ENCODE results near the gene SPATA3.
"Not testable (repeated sequence)": the region's sequence is repeated elsewhere in the genome, so short reads cannot be mapped to it uniquely, and the experiment has no call there.

Gene SPATA3

GRCh38 chr2:230968314-230968713 is 27.6 kb upstream of the SPATA3 start:
- DNase-seq: not testable (repeated sequence)

GRCh38 chr2:230968921-230969658 is 26.8 kb upstream of the SPATA3 start:
- DNase-seq: no peak

GRCh38 chr2:230969659-230970015 is 26.3 kb upstream of the SPATA3 start:
- no peak for DNase-seq

GRCh38 chr2:230972046-230972445 is 23.9 kb upstream of the SPATA3 start:
- no peak for DNase-seq

GRCh38 chr2:230974096-230974913 is 21.6 kb upstream of the SPATA3 start:
- no peak for DNase-seq

GRCh38 chr2:230975927-230976326 is 20.0 kb upstream of the SPATA3 start:
- DNase-seq: no peak

GRCh38 chr2:230976671-230977171 is 19.2 kb upstream of the SPATA3 start:
- DNase-seq: no peak

GRCh38 chr2:230980468-230980867 is 15.5 kb upstream of the SPATA3 start:
- no peak for DNase-seq

GRCh38 chr2:230981704-230982103 is 14.2 kb upstream of the SPATA3 start:
- DNase-seq: no peak

GRCh38 chr2:230982126-230982525 is 13.8 kb upstream of the SPATA3 start:
- no peak for DNase-seq

GRCh38 chr2:230982528-230982927 is 13.4 kb upstream of the SPATA3 start:
- no peak for DNase-seq

- no peak for DNase-seq
Observed at GRCh38 chr2:230983566-230983965, 12.4 kb upstream of the SPATA3 start.

GRCh38 chr2:230984393-230985220 is 11.3 kb upstream of the SPATA3 start:
- DNase-seq: no peak

- DNase-seq: no peak
Observed at GRCh38 chr2:230985519-230986231, 10.2 kb upstream of the SPATA3 start.

GRCh38 chr2:230986520-230987136 is 9.3 kb upstream of the SPATA3 start:
- no peak for DNase-seq

- DNase-seq: peak; percentile 4 to 90 (median 68)
Observed at GRCh38 chr2:230987137-230988020, 8.5 kb upstream of the SPATA3 start.

- DNase-seq: no peak
Observed at GRCh38 chr2:230989731-230990130, 6.2 kb upstream of the SPATA3 start.

GRCh38 chr2:230990131-230990898 is 5.6 kb upstream of the SPATA3 start:
- no peak for DNase-seq

- DNase-seq: no peak
Observed at GRCh38 chr2:230990899-230991150, 5.1 kb upstream of the SPATA3 start.

Data from hypothalamus (tissue), 51 donors.